ENCODE measurements around the gene CLK4.

- TF ChIP-seq CTCF (IDR thresholded peaks at IDR 0.05; ENCODE audit: low read length), result no peak
- no peak for TF ChIP-seq EZH2 (IDR thresholded peaks at IDR 0.05; ENCODE audit: borderline replicate concordance, low read length)
These were observed 69.4 kb downstream of the CLK4 start for GRCh38 chr5:178557416-178557815.
